Transverse colon (tissue), 3 donors: ENCODE measurements around the gene EYS.

Experiments used
- POLR2A ChIP-seq: fragments of 450-650 bp; IDR thresholded peaks from one replicate; pipeline ENCODE4 v1.6.1; 2016; ENCODE audit warnings: antibody characterized with exemption, mild to moderate bottlenecking, moderate library complexity
- TF ChIP-seq, protein P1 (sequence below), 5 experiments: fragments of 200-600 bp in 3 of 5; fragments of 450-650 bp in 2 of 5; sonication (generic) in 3 of 5; IDR thresholded peaks; 1 replicate in 2 of 5; 2 replicates in 3 of 5; pipeline ENCODE4 v1.5.1; 2016 to 2017; ENCODE audit warnings: antibody characterized with exemption in 5 of 5, inconsistent platforms in 3 of 5, mild to moderate bottlenecking in 2 of 5, moderate library complexity in 1 of 5

DNA sequence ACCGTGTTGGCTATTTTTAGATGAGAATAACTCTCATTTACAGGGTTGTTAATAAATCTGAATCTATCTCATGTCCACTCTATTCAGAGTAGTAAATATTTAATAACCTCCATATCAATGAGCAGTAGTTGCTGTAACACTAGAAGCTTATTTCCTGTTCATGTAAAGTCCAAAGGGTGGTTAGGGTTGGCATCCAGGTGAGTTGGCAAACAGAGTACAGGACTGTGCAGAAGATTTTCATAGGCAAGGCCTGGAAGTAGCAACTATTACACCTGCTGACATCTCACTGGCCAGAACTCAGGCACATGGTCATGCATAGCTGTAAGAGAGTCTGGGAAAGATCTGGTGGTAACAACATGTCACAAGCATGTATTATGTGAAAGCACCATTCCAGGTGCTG, 1923.9 kb downstream of the EYS start:
- no peak for TF ChIP-seq POLR2A
- TF ChIP-seq, protein P1, sequence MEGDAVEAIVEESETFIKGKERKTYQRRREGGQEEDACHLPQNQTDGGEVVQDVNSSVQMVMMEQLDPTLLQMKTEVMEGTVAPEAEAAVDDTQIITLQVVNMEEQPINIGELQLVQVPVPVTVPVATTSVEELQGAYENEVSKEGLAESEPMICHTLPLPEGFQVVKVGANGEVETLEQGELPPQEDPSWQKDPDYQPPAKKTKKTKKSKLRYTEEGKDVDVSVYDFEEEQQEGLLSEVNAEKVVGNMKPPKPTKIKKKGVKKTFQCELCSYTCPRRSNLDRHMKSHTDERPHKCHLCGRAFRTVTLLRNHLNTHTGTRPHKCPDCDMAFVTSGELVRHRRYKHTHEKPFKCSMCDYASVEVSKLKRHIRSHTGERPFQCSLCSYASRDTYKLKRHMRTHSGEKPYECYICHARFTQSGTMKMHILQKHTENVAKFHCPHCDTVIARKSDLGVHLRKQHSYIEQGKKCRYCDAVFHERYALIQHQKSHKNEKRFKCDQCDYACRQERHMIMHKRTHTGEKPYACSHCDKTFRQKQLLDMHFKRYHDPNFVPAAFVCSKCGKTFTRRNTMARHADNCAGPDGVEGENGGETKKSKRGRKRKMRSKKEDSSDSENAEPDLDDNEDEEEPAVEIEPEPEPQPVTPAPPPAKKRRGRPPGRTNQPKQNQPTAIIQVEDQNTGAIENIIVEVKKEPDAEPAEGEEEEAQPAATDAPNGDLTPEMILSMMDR (IDR thresholded peaks at IDR 0.05): no peak
